ENCODE measurements around the gene MLYCD.

Gene MLYCD

DNA sequence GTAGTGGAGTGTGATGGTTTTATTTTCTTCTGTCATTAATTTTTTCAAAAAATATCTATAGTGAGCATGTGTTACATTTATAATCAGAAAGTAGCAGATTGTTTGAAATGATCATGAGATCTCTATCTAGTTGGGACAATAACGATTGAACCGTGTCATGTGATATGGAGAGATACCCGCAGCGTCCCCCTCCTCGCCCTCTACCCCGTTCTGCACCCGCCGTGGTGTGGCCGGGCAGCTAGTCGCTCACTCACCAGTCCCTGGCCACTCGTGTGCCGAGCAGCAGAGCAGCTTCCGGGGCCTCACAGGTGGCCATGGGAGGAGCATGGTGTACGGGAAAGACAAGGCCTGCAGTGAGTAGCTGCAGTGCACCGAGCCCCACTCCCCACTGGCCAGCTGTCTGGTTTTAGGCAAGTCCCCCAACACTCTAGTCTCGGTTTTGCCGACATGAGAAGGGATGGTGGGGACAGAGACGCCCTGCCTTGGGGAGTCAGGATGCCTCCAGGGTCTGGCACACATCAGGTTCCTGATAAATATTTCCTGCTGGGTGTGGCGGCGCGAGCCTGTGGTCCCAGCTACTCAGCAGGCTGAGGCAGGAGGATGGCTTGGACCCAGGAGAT, 15.3 kb downstream of the MLYCD start:
- TF ChIP-seq, protein P1, sequence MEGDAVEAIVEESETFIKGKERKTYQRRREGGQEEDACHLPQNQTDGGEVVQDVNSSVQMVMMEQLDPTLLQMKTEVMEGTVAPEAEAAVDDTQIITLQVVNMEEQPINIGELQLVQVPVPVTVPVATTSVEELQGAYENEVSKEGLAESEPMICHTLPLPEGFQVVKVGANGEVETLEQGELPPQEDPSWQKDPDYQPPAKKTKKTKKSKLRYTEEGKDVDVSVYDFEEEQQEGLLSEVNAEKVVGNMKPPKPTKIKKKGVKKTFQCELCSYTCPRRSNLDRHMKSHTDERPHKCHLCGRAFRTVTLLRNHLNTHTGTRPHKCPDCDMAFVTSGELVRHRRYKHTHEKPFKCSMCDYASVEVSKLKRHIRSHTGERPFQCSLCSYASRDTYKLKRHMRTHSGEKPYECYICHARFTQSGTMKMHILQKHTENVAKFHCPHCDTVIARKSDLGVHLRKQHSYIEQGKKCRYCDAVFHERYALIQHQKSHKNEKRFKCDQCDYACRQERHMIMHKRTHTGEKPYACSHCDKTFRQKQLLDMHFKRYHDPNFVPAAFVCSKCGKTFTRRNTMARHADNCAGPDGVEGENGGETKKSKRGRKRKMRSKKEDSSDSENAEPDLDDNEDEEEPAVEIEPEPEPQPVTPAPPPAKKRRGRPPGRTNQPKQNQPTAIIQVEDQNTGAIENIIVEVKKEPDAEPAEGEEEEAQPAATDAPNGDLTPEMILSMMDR (IDR thresholded peaks at IDR 0.05; ENCODE audit: low read length, missing control alignments): no peak
- no peak overlapping the region for H3K4me3 ChIP-seq (replicated peaks; ENCODE audit: low read depth, low read length)
- no peak for DNase-seq (ENCODE audit: low read depth)

DNA sequence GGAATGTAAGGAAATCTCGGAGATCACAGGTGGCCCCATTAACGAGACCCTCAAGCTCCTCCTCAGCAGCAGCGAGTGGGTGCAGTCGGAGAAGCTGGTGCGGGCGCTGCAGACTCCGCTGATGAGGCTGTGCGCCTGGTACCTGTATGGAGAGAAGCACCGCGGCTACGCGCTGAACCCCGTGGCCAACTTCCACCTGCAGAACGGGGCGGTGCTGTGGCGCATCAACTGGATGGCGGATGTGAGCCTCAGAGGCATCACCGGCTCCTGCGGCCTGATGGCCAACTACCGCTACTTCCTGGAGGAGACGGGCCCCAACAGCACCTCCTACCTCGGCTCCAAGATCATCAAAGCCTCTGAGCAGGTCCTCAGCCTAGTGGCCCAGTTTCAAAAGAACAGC, 16.2 kb downstream of the MLYCD start:
- no peak overlapping the region for H3K4me3 ChIP-seq (replicated peaks; ENCODE audit: low read depth, low read length)
- TF ChIP-seq, protein P1 (IDR thresholded peaks at IDR 0.05; ENCODE audit: low read length, missing control alignments): no peak
- DNase-seq (ENCODE audit: low read depth): no peak

DNA sequence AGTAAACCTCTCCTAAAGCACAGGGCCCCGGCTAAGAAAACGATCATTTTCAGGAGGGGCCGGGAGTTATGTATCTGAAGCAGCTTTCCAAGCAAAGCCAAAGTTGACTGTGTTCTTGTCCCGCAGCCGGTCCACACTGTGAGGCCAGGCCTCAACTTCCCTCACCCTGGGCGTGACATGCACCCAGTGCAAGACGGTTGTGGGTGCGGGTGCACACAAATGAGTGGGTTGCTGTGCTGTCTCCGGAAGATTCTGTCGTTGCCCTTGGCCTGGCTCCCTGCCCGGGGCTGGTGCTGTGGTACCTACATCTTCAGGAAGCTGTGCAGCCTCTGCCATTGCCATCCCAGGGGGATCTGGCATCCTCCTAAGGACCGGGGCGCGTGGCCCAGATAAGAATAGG, 16.6 kb downstream of the MLYCD start:
- no peak overlapping the region for H3K4me3 ChIP-seq (replicated peaks; ENCODE audit: low read depth, low read length)
- DNase-seq (ENCODE audit: low read depth): no peak
- TF ChIP-seq, protein P1 (IDR thresholded peaks at IDR 0.05; ENCODE audit: low read length, missing control alignments): no peak

- DNase-seq (ENCODE audit: low read depth): no peak
- TF ChIP-seq, protein P1 (IDR thresholded peaks at IDR 0.05; ENCODE audit: low read length, missing control alignments): no peak
- no peak overlapping the region for H3K4me3 ChIP-seq (replicated peaks; ENCODE audit: low read depth, low read length)
Measured at GRCh38 chr16:83917152-83918120, 18.5 kb downstream of the MLYCD start.

DNA sequence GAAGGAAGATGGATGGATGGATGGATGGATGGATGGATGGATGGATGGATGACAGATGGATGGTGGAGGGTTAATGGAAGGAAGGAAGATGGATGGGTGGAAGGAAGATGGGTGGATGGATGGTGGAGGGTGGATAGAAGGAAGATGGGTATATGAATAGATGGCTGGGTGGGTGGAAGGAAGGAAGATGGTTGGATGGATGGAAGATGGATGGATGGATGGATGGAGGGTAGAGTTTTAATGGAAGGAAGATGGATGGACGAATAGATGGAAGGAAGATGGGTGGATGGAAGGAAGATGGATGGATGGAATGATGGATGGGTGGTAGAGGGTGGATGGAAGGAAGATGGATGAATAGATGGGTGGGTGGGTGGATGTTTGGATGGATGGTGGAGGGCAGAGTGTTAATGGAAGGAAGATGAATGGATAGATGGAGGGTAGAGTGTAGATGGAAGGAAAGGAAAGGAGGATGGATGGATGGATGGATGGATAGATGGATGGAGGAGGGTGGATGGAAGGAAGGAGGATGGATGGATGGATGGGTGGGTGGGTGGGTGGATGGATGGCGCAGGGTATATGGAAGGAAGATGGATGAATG, 22.1 kb downstream of the MLYCD start:
- no peak overlapping the region for H3K4me3 ChIP-seq (replicated peaks; ENCODE audit: low read depth, low read length)
- TF ChIP-seq, protein P1 (IDR thresholded peaks at IDR 0.05; ENCODE audit: low read length, missing control alignments): no peak
- no peak for DNase-seq (ENCODE audit: low read depth)

- TF ChIP-seq, protein P1 (IDR thresholded peaks at IDR 0.05; ENCODE audit: low read length, missing control alignments): no peak
- no peak overlapping the region for H3K4me3 ChIP-seq (replicated peaks; ENCODE audit: low read depth, low read length)
- DNase-seq (ENCODE audit: low read depth): no peak
Measured at GRCh38 chr16:83923581-83924365, 24.9 kb downstream of the MLYCD start.
